ENCODE measurements around the gene GOLGA5. TPM values are rescaled to one million over a fixed set of nuclear protein-coding genes. Genes with fewer than 3 reads are reported as not detected.

Gene GOLGA5
- total RNA-seq, 1 donor = 70.3 TPM

DNA sequence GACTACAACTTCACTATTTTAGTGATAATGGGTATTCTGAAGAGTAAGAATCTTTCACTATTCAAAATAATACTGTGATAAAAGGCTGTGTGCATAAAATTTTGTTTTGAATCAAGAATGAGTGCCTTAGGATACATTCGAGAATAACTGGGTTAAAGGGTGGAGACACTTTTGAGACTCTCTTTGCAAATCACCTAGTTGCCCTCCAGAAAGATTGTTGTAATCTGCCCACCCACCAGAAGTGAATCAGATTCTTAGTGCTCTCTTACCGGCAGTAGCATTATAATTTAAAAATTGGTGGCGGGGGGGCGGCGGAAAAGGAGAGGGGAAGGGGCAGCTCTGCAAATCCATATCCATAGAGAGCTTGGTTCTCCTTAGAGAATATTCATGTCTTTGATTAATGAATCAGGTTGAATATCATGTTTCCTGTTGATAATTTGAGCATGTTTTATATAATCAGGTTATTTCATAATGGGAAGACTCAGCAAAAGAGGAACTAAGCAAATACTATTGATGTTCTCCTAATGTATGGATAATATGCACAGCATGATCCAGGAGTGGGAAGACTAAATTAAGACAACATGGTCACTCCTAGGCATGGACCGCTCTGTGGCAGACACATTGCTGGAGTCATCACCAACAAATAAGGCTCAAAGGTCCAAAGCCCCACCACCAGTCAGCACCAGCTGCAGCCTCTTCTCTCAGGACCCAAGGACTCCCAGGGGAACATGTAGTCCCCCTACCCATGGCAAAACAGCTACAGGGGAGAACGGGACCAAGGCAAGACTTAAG is 66.1 kb downstream of the GOLGA5 start:
- TF ChIP-seq, protein P1, sequence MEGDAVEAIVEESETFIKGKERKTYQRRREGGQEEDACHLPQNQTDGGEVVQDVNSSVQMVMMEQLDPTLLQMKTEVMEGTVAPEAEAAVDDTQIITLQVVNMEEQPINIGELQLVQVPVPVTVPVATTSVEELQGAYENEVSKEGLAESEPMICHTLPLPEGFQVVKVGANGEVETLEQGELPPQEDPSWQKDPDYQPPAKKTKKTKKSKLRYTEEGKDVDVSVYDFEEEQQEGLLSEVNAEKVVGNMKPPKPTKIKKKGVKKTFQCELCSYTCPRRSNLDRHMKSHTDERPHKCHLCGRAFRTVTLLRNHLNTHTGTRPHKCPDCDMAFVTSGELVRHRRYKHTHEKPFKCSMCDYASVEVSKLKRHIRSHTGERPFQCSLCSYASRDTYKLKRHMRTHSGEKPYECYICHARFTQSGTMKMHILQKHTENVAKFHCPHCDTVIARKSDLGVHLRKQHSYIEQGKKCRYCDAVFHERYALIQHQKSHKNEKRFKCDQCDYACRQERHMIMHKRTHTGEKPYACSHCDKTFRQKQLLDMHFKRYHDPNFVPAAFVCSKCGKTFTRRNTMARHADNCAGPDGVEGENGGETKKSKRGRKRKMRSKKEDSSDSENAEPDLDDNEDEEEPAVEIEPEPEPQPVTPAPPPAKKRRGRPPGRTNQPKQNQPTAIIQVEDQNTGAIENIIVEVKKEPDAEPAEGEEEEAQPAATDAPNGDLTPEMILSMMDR (IDR thresholded peaks at IDR 0.05; ENCODE audit: insufficient read depth, low read length) = no peak
- no peak overlapping the region for H3K4me3 ChIP-seq (ENCODE audit: low read depth, low read length)
- no peak for DNase-seq (ENCODE audit: low read depth)

DNA sequence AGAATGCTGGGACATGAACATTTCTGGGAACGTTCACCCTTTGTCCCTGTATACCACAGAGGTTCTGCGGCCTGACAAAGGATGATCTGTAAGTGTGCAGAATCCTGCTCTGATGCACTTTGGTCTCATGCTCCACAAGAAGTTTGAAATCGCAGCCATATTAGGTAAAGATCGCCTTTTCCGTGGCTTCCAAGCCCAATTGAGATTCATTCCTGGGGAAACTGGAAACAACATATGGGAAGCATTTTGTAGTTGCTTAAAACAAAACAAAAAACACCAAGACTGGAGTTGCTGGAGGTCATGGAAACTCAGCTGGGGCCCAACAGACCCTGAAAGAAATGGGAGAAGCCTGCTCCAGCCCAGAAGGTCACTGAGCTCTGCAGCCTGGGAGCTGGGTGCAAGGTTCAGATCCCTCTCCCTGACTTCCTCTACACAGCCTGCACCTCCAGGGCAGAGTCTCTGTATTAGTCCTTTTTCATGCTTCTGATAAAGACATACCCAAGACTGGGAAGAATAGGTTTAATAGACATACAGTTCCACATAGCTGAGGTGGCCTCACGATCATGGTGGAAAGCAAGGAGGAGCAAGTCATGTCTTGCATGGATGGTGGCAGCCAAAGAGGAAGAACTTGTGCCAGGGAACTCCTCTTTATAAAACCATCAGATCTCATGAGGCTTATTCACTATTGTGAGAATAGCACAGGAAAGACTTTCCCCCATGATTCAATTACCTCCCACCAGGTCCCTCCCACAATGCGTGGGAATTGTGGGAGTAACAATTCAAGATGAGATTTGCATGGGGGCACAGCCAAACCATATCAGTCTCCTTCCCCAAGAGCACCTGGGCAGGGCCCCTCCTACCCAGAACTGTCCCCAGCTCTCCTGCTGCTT is 68.0 kb downstream of the GOLGA5 start:
- TF ChIP-seq, protein P1 (IDR thresholded peaks at IDR 0.05; ENCODE audit: insufficient read depth, low read length) = no peak
- DNase-seq (ENCODE audit: low read depth) = no peak
- H3K4me3 ChIP-seq (ENCODE audit: low read depth, low read length) = no peak overlapping the region

DNA sequence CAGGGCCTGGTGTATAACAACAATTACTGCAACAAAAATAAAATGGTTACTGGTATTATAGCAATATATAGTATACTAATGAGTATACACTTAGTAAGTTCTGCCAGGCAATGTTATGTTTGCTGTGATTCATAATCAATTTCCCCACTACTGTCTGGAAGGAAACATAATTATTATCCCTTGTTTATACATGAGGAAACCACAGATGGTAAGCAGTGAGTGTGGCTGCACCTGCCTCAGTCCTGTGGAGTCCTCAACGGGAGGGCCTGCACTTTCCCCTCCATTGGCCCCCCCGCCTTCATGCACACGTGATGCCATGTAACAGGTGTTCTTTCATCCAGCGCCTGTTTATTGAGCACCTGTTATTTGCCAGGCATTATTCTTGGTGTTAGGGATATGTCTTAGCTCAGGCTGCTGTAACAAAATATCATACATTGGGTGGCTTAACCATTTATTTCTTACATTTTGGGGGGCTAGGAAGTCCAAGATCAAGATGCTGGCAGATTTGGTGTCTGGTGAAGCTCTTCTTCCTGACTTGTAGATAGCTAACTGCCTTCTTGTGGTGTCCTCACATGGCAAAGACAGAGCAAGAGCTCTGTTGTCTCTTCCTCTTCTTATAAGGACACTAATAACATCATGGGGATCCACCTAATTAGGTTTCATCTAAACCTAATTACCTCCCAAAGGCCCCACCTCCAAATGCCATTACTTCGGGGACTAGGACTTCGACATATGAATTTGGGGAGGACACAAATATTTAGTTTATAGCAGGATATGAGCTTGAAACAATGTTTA is 69.4 kb downstream of the GOLGA5 start:
- no peak overlapping the region for H3K4me3 ChIP-seq (ENCODE audit: low read depth, low read length)
- no peak for DNase-seq (ENCODE audit: low read depth)
- TF ChIP-seq, protein P1 (IDR thresholded peaks at IDR 0.05; ENCODE audit: insufficient read depth, low read length) = no peak

DNA sequence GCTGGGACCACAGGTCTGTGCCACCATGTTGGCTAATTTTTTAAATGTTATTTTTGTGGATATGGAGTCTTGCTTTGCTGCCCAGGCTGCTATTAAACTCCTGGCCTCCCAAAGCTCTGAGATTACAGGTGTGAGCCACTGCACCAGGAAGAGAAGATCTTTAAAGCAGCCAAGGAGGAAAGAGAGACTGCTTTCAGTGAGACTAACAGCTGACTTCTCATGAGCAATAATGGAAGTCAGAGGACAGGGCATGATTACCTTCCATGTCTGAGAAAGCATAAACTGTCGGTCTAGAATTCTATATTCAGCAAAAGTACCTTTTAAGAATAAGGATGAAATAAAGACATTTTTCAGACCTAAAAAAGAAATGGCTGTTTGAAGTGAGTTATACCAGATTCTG is 71.6 kb downstream of the GOLGA5 start:
- TF ChIP-seq, protein P1 (IDR thresholded peaks at IDR 0.05; ENCODE audit: insufficient read depth, low read length) = no peak
- no peak for DNase-seq (ENCODE audit: low read depth)
- no peak overlapping the region for H3K4me3 ChIP-seq (ENCODE audit: low read depth, low read length)

DNA sequence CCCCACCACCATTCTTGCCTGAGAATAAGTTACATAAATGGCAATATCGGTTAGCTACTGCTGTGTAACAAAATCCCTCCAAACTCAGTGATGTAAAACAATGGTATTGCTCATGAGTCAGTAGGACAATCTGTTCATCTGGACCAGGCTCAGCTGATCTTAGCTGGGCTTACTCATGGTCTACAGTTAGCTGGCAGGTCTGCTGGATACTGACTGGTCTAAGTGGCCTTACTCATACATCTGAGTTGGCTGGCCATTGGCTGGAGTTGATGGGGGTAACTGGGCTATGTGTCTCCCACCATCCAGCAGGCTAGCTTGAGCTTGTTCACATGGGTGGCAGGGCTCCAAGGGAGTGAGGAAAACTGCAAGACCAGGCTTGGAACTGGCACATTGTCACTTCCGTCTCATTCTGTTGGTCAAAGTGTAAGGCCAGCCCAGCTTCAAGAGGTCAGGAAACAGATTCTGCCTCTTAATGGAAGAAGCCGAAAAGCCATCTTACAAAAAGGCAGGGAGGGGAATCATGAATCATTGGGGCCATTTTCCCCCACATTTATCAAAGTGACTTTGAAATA is 72.2 kb downstream of the GOLGA5 start:
- no peak overlapping the region for H3K4me3 ChIP-seq (ENCODE audit: low read depth, low read length)
- TF ChIP-seq, protein P1 (IDR thresholded peaks at IDR 0.05; ENCODE audit: insufficient read depth, low read length) = no peak
- DNase-seq (ENCODE audit: low read depth) = no peak
